NOMO-1 treated with DMSO at 0.1 percent for 48 hours (cell line): ENCODE results near the gene YLPM1.

Source experiments
- DNase-seq: peaks from one replicate; lab custom pipeline; 2025; ENCODE audit not compliant: unreplicated experiment; lab: John Stamatoyannopoulos, UW

Gene YLPM1

DNA sequence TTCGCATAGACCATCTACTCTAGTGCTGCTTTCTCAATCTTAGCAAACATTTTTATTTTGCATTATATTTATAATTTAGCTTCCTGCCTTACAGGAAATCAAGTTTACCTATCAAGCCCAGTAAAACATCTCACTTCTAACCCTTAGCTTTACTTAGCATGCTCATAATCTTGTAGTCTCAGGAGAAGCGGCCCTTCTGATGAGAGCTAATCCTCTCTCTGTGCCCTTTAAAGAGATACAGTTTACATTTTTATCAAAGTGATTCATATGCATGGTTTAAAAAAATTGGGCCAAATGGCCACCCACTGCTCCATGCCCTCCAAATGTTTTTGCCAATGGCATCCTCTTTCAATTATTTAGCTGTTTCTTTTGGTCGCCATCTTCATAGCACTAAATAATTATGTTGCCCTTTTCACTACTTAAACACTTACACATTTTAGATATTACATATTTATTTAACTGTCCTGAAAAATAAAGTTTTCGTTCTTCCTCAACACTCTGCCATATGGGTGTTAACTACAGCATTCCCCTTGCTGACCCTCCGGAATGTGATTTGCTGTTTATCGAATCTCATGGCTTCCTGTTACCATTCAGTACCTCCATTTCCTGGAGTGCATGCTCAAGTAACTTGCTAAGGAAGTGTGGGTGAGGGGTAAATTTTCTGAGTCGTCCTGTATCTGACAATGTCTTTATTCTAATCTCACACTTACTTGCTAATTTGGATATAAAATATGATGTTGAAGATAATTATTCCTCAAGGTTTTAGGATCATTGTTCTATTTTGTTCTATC, 29.3 kb downstream of the YLPM1 start:
- no peak for DNase-seq

DNA sequence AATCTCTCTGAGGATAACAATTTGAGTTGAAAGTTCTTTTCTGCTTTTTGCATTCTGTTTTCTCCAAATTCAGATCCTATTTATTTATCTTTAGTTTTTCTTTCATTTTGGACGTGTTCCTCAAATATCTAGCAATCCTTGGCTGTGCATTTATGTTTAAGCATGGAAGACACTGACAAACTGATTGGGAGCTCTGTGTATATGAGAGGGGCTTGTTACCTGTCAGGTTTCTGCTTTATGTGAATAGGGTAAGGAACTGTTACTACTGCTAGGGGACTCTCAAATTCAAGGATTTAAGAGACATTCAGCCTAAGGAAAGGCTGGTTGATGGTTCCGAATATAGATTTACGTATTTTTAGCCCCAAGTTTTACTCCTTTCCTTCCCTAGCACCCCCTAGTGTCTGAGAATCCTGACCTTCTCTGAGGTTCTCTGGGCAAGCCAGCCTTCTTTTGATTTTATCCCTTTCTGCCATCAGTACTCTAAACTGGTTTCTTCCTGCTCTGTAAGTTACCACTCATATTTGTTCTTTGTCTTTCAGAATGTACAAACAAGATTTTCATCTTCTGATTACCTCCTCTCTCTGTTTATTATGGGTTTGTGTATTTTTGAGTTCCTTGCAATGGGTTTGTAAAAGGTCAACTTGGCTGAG, 30.5 kb downstream of the YLPM1 start:
- DNase-seq = no peak

DNA sequence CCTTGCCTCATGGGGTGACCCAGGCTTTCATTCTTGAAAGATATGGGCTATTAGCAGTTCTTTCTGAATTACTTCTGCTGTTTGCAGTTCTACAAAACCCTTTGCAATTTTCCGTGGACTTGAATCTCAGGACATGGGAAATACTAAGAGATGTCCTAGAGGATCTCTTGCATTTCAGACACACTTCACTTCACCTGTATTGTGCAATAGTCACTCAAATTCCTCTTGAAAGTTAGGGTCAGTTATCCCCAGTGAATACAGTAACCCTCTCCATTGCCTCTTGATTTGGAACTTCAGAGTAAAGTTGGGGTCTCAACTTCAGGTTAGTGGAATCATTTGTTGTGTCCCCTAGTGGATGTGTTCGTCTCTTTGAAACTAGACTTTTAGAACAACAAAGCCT, 31.8 kb downstream of the YLPM1 start:
- DNase-seq = no peak

DNA sequence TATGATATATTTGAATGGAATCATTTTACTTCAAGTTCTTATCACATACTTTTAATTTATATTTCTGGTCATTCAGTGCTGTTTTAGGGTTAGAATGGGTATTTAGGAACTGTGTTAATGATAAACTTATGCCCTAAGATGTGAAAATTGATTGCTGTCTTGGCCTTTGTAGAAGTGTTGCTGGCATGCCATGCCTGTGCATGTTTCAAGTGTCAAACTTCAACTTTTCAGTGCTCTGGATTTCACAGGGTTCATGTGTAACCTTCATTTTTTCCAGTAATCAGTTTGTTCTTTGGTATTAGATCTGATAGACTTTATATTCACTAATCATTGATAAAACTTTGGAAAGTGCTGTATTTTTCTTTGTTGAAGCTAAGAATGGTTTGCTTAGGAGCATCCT, 36.6 kb downstream of the YLPM1 start:
- DNase-seq = no peak

DNA sequence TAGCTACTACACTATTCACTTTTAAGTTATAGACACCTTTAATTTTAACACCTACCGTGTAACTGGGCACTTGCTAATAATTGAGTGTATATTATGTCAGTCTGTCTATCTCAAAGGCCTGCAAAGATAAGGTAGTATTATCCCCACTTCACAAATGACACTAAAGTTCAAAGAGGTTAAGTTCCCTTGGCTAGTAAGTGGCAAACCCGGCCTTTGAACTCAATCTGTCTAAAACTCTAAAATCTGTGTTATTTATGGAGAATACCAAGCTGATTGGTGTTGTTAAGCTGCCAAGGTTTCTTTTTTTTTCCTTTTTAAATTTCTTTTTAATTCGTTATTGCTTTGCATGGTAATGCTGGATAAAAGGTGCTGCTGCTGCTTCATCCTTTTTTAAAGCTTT, 37.7 kb downstream of the YLPM1 start:
- no peak for DNase-seq

DNA sequence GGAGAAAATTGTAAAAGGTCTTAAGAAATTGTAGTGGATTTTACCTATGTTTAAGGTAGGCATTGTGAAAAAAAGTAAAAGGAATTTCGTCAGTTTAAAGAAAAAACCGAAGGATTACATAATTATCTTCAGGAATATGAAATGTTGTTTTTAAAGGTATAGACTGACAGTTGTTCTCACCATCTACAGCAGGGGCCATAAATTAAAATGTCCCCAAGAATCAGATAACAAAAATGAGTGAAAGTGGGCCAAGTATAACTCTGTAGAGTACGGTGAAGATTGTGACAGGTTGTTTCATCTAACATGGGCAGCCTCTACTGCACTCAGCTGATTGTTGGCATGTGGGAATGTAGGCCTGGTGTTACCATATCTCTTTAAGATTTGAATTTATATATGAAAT, 38.3 kb downstream of the YLPM1 start:
- DNase-seq = no peak

- DNase-seq = peak; percentile 26
These were observed 41.2 kb downstream of the YLPM1 start for GRCh38 chr14:74804219-74804825.

GRCh38 chr14:74807853-74808545, 44.9 kb downstream of the YLPM1 start:
- DNase-seq = no peak

DNA sequence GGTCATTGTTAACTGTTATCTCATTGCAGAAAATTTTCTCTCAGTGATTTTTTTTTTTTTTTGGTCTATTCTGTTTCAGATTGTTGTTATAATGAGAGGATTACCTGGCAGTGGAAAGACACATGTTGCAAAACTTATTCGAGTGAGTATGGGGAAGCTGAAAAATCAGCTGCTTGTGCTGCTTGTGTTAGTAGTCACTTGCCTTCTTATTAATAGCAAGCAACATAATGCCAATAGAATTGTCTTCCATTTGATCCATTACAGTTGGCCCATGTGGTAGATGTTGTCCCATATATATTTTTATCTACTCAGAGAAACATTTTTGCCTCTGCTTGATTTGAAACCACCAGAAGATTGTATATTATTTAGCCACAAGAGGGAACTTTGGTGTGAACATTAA, 53.0 kb downstream of the YLPM1 start:
- no peak for DNase-seq

GRCh38 chr14:74820288-74820687, 57.2 kb downstream of the YLPM1 start:
- DNase-seq = no peak

DNA sequence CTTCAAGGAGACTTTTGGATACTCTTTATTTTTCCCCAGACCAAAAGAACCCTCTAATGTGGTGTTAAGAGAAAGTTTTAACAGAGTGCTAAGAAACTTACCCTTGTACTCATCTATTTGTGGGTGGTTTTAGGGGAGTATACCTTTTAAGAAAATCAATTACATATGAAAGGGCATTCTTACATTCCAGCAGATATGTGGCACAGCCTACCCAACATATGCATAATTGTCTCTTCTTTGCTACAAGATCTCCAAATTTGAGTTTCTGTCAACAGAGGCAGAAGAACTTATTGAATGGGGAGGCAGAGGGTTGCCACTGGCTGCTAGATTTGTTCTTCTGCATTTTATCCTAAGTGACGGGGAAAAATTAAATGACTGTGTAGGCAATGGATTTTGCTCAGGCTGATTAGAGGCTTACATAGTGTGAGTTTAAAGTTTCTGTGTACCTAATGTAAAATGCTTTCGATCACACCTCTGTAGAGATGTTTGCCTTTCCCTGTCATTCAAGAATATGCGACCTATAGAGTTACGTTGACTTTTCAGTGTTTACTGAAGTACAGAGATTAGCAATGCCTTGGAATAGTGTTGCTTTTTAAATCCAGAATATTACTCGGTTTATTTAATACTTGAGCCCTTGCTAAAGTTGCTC, 58.3 kb downstream of the YLPM1 start:
- DNase-seq = no peak

DNA sequence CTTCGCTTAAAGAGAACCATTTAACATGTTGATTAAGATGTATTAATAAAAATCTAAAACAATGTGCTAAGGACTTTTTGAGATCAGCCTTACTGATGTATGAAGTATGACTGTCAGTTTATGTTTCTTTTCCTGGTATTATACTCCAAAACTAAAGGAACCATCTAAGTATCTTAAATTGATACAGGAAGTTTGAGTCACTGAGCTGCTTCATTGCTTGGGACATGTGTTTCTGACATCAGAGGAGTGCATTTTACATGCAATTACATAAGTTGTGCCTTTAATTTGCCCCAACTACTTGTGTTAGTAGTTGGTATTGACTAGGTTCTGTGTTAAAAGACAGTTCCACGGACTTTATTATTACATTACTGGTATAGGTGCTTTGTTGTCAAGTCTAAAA, 61.9 kb downstream of the YLPM1 start:
- peak; percentile 18 for DNase-seq

DNA sequence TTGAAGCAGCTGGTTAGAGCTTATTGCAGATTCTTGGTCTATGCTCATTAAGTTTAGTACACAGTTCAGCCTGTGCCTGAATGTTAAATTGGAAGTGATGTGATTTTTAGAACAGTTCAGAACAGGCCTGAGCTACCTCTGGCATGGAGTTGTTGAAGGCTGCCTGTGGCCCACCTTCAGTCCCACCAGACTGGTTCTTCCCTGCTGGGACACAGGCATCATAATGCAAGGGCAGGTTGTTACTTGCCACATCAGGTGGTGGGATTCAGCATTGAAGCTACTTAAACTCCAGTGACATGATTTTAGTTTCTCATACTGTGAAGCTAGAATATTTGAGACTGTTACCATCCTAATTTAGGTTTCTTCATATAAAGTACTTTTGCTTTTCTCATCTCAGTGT, 63.5 kb downstream of the YLPM1 start:
- no peak for DNase-seq

DNA sequence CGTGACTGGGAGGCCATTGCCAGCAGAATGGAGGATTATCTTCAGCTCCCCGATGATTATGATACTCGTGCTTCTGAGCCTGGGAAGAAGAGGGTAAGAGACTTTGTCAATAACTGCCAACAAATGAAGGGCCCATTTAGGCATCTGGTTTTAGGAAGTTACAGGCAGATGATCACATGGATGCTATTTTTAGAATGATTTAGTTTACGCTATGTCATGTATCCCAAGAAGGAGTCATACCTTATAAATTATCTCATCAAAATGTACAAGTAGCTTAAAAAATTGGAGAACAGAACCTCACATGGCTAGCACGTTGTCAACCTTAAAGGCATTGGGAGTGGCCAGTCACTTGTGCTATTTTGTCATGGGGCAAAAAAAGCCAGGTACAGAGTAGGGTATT, 66.1 kb downstream of the YLPM1 start:
- DNase-seq = peak; percentile 53

GRCh38 chr14:74832849-74833248, 69.7 kb downstream of the YLPM1 start:
- no peak for DNase-seq

DNA sequence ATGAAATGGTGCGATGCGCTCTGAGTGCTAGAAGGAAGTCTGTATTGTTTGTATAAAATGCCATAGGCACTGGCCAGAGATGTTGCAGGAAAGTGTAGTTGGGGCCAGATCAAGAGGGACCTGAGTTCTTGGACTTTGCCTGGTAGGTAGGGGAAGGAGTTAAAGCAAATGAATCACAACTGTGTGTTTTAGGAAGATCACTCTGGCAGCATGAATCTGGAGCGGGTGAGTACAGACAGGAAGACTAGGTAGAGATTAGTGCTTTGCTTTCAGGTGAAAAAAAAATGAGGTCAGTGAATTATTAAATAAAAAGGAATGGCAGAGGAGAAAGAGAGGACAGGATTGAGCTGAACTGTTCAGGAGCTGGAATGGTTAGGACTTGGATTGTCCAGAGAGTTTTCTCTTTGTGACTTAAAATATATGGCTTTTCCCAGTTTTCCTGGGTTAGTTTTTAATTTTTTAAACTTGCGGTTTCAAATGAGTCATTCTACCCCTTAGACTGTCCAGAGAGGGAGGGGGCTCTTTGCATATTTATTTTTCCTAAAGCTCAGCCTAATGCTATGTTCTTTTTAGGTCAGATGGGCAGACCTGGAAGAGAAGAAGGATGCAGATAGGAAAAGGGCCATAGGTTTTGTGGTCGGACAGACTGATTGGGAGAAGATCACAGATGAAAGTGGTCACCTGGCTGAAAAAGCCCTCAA, 71.7 kb downstream of the YLPM1 start:
- no peak for DNase-seq

GRCh38 chr14:74835645-74836250, 72.6 kb downstream of the YLPM1 start:
- no peak for DNase-seq

DNA sequence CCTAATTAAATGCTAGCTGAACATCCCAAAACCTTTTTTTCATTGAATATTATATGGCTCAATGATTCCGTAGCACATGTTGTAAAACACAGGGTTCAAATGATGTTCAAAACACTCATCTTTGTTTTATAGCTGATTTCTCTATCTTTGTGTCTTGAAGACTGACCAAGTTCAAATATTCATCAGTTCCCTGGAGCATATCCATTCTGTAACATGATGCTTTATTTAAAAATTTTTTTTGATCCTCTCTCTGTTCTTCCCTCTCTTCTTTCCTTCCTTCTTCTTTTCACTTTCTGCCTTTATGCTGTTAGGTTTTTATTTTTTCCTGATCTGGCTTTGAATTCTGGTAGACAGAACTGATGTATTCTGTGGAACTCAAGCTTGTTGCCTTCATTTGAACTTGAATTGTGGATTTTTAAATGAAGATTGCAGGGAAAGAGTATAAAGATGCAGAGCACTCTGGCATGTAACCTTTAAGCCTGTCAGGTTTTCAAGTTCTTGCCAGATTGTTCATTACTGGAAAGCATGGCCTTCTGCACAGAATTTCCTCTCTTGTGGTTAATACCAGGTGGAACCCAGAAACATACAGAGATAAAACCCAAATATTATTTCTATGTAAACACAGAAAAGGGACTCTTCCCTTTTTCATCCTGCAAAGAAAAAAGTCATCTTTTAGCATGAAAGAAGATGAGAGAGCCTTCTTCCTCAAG, 73.3 kb downstream of the YLPM1 start:
- DNase-seq = no peak

- no peak for DNase-seq
These were observed 75.0 kb downstream of the YLPM1 start for GRCh38 chr14:74838166-74838565.

DNA sequence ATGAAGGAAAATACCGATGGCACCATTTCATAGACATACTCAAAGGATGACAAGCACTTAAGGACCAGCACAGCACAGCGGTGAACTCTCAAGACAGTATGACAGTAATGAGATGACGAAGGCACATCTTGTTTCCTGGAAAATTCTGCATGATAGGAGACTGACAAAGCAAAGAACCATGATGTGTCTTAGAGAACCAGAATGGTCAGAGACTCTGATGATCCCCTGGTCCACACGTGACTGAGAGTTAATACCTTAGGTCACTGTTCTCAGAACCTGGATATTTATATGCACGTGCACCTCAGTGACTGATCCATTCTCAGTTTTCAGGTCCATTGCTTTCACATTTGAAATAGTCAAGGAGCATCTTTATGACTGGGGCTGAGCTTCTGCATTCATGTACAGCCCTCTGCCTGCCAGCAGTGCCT, 77.5 kb downstream of the YLPM1 start:
- no peak for DNase-seq
